GM12878 (cell line): ENCODE data around the gene THOC7. TPM values are rescaled to one million over a fixed set of nuclear protein-coding genes. Genes with fewer than 3 reads are reported as not detected.

Experiments
- ATF3 ChIP-seq: IDR thresholded peaks from 2 replicates; pipeline ENCODE4 v1.6.1; 2011; ENCODE audit warnings: low read depth, mild to moderate bottlenecking, low read length, moderate library complexity, borderline replicate concordance; ENCODE audit errors: extremely low read depth
- CREB1 ChIP-seq: IDR thresholded peaks from 2 replicates; pipeline ENCODE4 v1.6.1; 2012; ENCODE audit warnings: low read depth, mild to moderate bottlenecking, inconsistent platforms
- LARP7 ChIP-seq: fragments of 450-650 bp; IDR thresholded peaks from 2 replicates; pipeline ENCODE4 v1.6.1; 2017; ENCODE audit warnings: mild to moderate bottlenecking
- PML ChIP-seq: IDR thresholded peaks from 2 replicates; pipeline ENCODE4 v1.6.1; 2012; ENCODE audit warnings: low read length, inconsistent platforms
- RAD21 ChIP-seq: IDR thresholded peaks from 2 replicates; pipeline ENCODE4 v1.6.1; 2011; ENCODE audit warnings: mild to moderate bottlenecking, low read depth, low read length, moderate library complexity; ENCODE audit not compliant: insufficient read depth
- SMC3 ChIP-seq: IDR thresholded peaks from 2 replicates; pipeline ENCODE4 v1.6.1; 2011; ENCODE audit warnings: low read length, improper control_type of control experiment, borderline replicate concordance
- STAT1 ChIP-seq: fragments of 450-650 bp; conservative IDR thresholded peaks from 2 replicates; pipeline ENCODE4 v1.6.1; 2014; ENCODE audit warnings: antibody characterized with exemption, mild to moderate bottlenecking
- YBX1 ChIP-seq: fragments of 450-650 bp; IDR thresholded peaks from 2 replicates; pipeline ENCODE4 v1.6.1; 2016; ENCODE audit warnings: antibody characterized with exemption
- YY1 ChIP-seq: IDR thresholded peaks from 2 replicates; pipeline ENCODE4 v1.6.1; 2011; ENCODE audit warnings: low read depth, mild to moderate bottlenecking, low read length
- polyA plus RNA-seq, 11 experiments: library from polyadenylated mRNA; depleted of rRNA in 4 of 11; unstranded in 6 of 11; stranded (reverse) in 5 of 11; fragments of >200 nt; fragmentation: Nextera tagmentation in 4 of 11; fragmentation: Illumina TruSeq in 1 of 11; extraction: Ambion mirVana in 4 of 11; extraction: Trizol in 1 of 11; gene quantifications; 1 replicate in 1 of 11; 2 replicates in 10 of 11; pipeline versions ENCODE4 v1.2.1 to v1.2.3, GENCODE V29; 2011 to 2016; ENCODE audit warnings: inconsistent platforms in 2 of 11, missing spikeins in 2 of 11, low read depth in 1 of 11
- total RNA-seq, 4 experiments: library from RNA; depleted of rRNA in 3 of 4; stranded (reverse); fragments of >200 nt in 3 of 4; fragmentation: Illumina TruSeq in 1 of 4; extraction: Trizol in 1 of 4; gene quantifications; 2 replicates each; pipeline versions ENCODE4 v1.2.1 to v1.2.3, GENCODE V29; 2013 to 2021
- TF ChIP-seq, protein P1 (sequence below), 3 experiments: IDR thresholded peaks in 2 of 3; conservative IDR thresholded peaks in 1 of 3; 2 replicates each; pipeline ENCODE4 v1.5.1; 2011; ENCODE audit warnings: low read depth in 3 of 3, low read length in 3 of 3, mild to moderate bottlenecking in 3 of 3, control low read depth in 2 of 3, moderate library complexity in 2 of 3, inconsistent platforms in 1 of 3, mixed read lengths in 1 of 3; ENCODE audit not compliant: control insufficient read depth in 2 of 3, insufficient read depth in 1 of 3; ENCODE audit errors: extremely low read depth in 1 of 3

Gene THOC7
- total and polyA plus RNA-seq, 10 of the 15 experiments (the other 5 are each of a cell fraction or from before 2014, with no cell fraction given): 61.7 to 269 (median 138) TPM

GRCh38 chr3:63818282-63819150 is 45.1 kb downstream of the THOC7 start (continued):
- no peak for TF ChIP-seq ATF3
- TF ChIP-seq LARP7: no peak
- TF ChIP-seq YBX1: no peak
- no peak for TF ChIP-seq CREB1
- peak; percentile 73; the same call in 1 of the 2 replicates for TF ChIP-seq SMC3
- TF ChIP-seq, protein P1, sequence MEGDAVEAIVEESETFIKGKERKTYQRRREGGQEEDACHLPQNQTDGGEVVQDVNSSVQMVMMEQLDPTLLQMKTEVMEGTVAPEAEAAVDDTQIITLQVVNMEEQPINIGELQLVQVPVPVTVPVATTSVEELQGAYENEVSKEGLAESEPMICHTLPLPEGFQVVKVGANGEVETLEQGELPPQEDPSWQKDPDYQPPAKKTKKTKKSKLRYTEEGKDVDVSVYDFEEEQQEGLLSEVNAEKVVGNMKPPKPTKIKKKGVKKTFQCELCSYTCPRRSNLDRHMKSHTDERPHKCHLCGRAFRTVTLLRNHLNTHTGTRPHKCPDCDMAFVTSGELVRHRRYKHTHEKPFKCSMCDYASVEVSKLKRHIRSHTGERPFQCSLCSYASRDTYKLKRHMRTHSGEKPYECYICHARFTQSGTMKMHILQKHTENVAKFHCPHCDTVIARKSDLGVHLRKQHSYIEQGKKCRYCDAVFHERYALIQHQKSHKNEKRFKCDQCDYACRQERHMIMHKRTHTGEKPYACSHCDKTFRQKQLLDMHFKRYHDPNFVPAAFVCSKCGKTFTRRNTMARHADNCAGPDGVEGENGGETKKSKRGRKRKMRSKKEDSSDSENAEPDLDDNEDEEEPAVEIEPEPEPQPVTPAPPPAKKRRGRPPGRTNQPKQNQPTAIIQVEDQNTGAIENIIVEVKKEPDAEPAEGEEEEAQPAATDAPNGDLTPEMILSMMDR (IDR thresholded peaks at IDR 0.05 in 2 of 3, conservative IDR thresholded peaks at IDR 0.05 in 1 of 3; ENCODE audit: control insufficient read depth in 2 of 3, extremely low read depth in 1 of 3, insufficient read depth in 1 of 3, low read depth in 3 of 3, low read length in 3 of 3): peak; percentile 70 to 84 (median 80)
- peak; percentile 85 for TF ChIP-seq RAD21
- TF ChIP-seq STAT1: no peak
- 0 out of 2 replicates have a peak, but pooled peaks have one; percentile 30 for TF ChIP-seq YY1
- TF ChIP-seq PML: no peak
